K562 (cell line): Measurements from ENCODE around the gene ADPRHL1. TPM values are rescaled to one million over a fixed set of nuclear protein-coding genes. Genes with fewer than 3 reads are reported as not detected.
A peak's percentile ranks its signal among the peaks of the same experiment; 100 is the strongest.

Source experiments
- ADNP ChIP-seq: fragments of 200-800 bp; sonication (Bioruptor generic); IDR thresholded peaks from 2 replicates; pipeline ENCODE4 v1.6.1; 2016; ENCODE audit warnings: missing genetic modification characterization, missing compliant biosample characterization
- CHCHD3 ChIP-seq: fragments of 250-450 bp; sonication (Bioruptor Pico); IDR thresholded peaks from 2 replicates; pipeline ENCODE4 v2.1.2; 2022; ENCODE audit warnings: mild to moderate bottlenecking
- CSDE1 ChIP-seq, 2 experiments: fragments of 450-650 bp; IDR thresholded peaks; 2 replicates each; pipeline ENCODE4 v1.6.1; 2016; ENCODE audit warnings: mild to moderate bottlenecking in 1 of 2
- CTBP1 ChIP-seq: fragments of 450-650 bp; IDR thresholded peaks from 2 replicates; pipeline ENCODE4 v1.6.1; 2016; ENCODE audit warnings: borderline replicate concordance
- EP400 ChIP-seq: fragments of 450-650 bp; IDR thresholded peaks from 2 replicates; pipeline ENCODE4 v1.6.1; 2017; ENCODE audit warnings: antibody characterized with exemption, mild to moderate bottlenecking, moderate library complexity
- FOXK2 ChIP-seq, 2 experiments: fragments of 450-650 bp; IDR thresholded peaks in 1 of 2; conservative IDR thresholded peaks in 1 of 2; 2 replicates each; pipeline ENCODE4 v1.6.1; 2016; ENCODE audit warnings: low read depth in 2 of 2, mild to moderate bottlenecking in 1 of 2
- JUNB ChIP-seq: fragments of 450-650 bp; formaldehyde crosslinking; conservative IDR thresholded peaks from 2 replicates; pipeline ENCODE4 v1.4.0; 2020; ENCODE audit warnings: mild to moderate bottlenecking
- MECOM ChIP-seq: fragments of 250-450 bp; sonication (Bioruptor Pico); IDR thresholded peaks from 2 replicates; pipeline ENCODE4 v1.8.0; 2022; ENCODE audit warnings: inconsistent platforms
- MYC ChIP-seq, 2 experiments: fragments of 250-450 bp in 1 of 2; sonication (Bioruptor Pico) in 1 of 2; IDR thresholded peaks; 2 replicates each; pipeline versions ENCODE4 v1.5.1 to v1.6.1; 2012 to 2021; ENCODE audit warnings: low read depth in 2 of 2, borderline replicate concordance in 1 of 2, improper control_type of control experiment in 1 of 2, low read length in 1 of 2, mild to moderate bottlenecking in 1 of 2, moderate library complexity in 1 of 2
- SMAD1 ChIP-seq: fragments of 150-350 bp; IDR thresholded peaks from 2 replicates; pipeline ENCODE4 v1.6.1; 2014; ENCODE audit warnings: low read length, low read depth; ENCODE audit not compliant: partially characterized antibody
- WHSC1 ChIP-seq: IDR thresholded peaks from one replicate; pipeline ENCODE4 v1.6.1; 2012; ENCODE audit warnings: low read length, control low read depth, inconsistent platforms
- XRCC5 ChIP-seq: fragments of 200-400 bp; formaldehyde crosslinking; IDR thresholded peaks from 2 replicates; pipeline ENCODE4 v1.6.1; 2017; ENCODE audit warnings: low read depth, mild to moderate bottlenecking, low read length
- ZBTB17 ChIP-seq: fragments of 450-650 bp; formaldehyde crosslinking; IDR thresholded peaks from 2 replicates; pipeline ENCODE4 v1.4.0; 2020; ENCODE audit warnings: mild to moderate bottlenecking
- ZNF384 ChIP-seq: IDR thresholded peaks from 2 replicates; pipeline ENCODE4 v1.6.1; 2012; ENCODE audit warnings: low read depth, low read length, improper control_type of control experiment
- ZNF644 ChIP-seq: fragments of 200-800 bp; sonication (Bioruptor generic); IDR thresholded peaks from 2 replicates; pipeline ENCODE4 v1.6.1; 2016; ENCODE audit warnings: low read depth, missing genetic modification characterization, missing compliant biosample characterization
- ZNF764 ChIP-seq: fragments of 250-450 bp; sonication (Bioruptor Pico); IDR thresholded peaks from 2 replicates; pipeline ENCODE4 v1.4.0; 2020; ENCODE audit warnings: low read depth, mild to moderate bottlenecking, moderate library complexity
- polyA plus RNA-seq, 8 experiments: library from polyadenylated mRNA; depleted of rRNA in 4 of 8; stranded (reverse) in 5 of 8; unstranded in 3 of 8; fragments of >200 nt; fragmentation: Nextera tagmentation in 2 of 8; fragmentation: Illumina TruSeq in 1 of 8; extraction: Ambion mirVana in 2 of 8; extraction: Trizol in 1 of 8; gene quantifications; 2 replicates each; pipeline versions ENCODE4 v1.2.1 to v1.2.3, GENCODE V29; 2011 to 2014; ENCODE audit warnings: inconsistent platforms in 1 of 8, missing spikeins in 1 of 8
- total RNA-seq, 7 experiments: library from RNA; depleted of rRNA in 6 of 7; stranded (reverse); fragments of >200 nt in 6 of 7; fragmentation: Illumina TruSeq in 2 of 7; extraction: Trizol in 2 of 7; gene quantifications; 2 replicates each; pipeline versions ENCODE4 v1.2.1 to v1.2.3, GENCODE V29; 2011 to 2021; ENCODE audit warnings: low replicate concordance in 1 of 7
- TF ChIP-seq, protein P1 (sequence below): fragments of 450-650 bp; IDR thresholded peaks from 2 replicates; pipeline ENCODE4 v1.6.1; 2016
- TF ChIP-seq, protein P2 (sequence below): fragments of 250-450 bp; sonication (Bioruptor Pico); IDR thresholded peaks from 2 replicates; pipeline ENCODE4 v1.8.0; 2021; ENCODE audit warnings: moderate library complexity, mild to moderate bottlenecking, inconsistent platforms
- TF ChIP-seq, protein P3 (sequence below): fragments of 250-450 bp; sonication (Bioruptor Pico); IDR thresholded peaks from 2 replicates; pipeline ENCODE4 v1.8.0; 2022; ENCODE audit warnings: moderate library complexity, mild to moderate bottlenecking, inconsistent platforms
- TF ChIP-seq, protein P4 (sequence below), 2 experiments: fragments of 250-450 bp in 1 of 2; fragments of 450-650 bp in 1 of 2; sonication (Bioruptor Pico) in 1 of 2; IDR thresholded peaks; 2 replicates each; pipeline versions ENCODE4 v1.6.1 to v1.8.0; 2016 to 2021; ENCODE audit warnings: mild to moderate bottlenecking in 2 of 2, moderate library complexity in 2 of 2, missing compliant biosample characterization in 1 of 2, missing genetic modification characterization in 1 of 2
- TF ChIP-seq, protein P5 (sequence below): fragments of 250-450 bp; sonication (Bioruptor Pico); IDR thresholded peaks from 2 replicates; pipeline ENCODE4 v1.4.0; 2020
- TF ChIP-seq, protein P6 (sequence below), 2 experiments: fragments of 450-650 bp in 1 of 2; sonication (generic) in 1 of 2; formaldehyde crosslinking in 1 of 2; IDR thresholded peaks in 1 of 2; conservative IDR thresholded peaks in 1 of 2; 2 replicates each; pipeline versions ENCODE4 v1.6.1 to v1.8.1; 2016 to 2023; ENCODE audit warnings: mild to moderate bottlenecking in 2 of 2, moderate library complexity in 2 of 2, inconsistent platforms in 1 of 2, missing genetic modification reagents in 1 of 2

The ADPRHL1 gene
- total and polyA plus RNA-seq, 9 of the 15 experiments (the other 6 are each of a cell fraction or from before 2014, with no cell fraction given), result 0.06 to 0.76 (median 0.37) TPM; not detected in 1

DNA sequence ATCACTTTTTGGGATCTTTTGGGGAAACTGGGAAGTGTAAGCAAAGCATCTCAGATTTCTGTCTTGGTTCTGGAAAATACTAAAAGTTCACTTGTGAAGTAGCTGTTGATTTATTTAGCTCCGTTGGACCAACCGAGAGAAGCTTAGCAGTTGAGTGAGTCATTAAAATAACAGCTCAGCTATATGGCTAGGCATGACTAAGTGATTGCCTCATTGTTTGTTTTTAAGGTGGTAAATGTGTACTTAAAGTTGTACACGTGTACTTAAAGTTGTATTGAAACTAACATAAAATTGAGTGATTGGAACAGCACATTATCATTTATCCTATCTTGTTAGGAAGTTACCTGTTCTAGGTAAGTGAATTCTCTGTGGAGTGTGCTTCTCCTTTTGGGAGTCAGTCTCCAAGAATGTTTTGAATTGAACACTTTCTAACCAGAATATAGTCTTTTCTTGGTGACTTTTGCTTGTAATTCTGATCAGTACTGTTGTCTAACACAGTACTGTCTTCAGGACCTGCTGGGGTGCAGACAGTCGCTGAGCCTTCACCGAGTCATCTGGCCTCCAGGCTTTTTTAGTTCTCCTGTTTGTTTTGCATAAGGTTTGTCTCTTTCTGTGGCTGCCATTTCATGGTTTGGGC is 40.1 kb upstream of the ADPRHL1 start (continued):
- TF ChIP-seq WHSC1, result no peak
- TF ChIP-seq, protein P1, sequence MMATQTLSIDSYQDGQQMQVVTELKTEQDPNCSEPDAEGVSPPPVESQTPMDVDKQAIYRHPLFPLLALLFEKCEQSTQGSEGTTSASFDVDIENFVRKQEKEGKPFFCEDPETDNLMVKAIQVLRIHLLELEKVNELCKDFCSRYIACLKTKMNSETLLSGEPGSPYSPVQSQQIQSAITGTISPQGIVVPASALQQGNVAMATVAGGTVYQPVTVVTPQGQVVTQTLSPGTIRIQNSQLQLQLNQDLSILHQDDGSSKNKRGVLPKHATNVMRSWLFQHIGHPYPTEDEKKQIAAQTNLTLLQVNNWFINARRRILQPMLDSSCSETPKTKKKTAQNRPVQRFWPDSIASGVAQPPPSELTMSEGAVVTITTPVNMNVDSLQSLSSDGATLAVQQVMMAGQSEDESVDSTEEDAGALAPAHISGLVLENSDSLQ, result peak; percentile 71
- no peak for TF ChIP-seq SMAD1
- no peak for TF ChIP-seq ZNF644 (tag)
- TF ChIP-seq ADNP (tag), result no peak
- TF ChIP-seq JUNB, result 0 out of 2 replicates have a peak, but pooled peaks have one; percentile 19
- TF ChIP-seq ZNF764 (CRISPR knock-in tag), result no peak
- TF ChIP-seq, protein P2, sequence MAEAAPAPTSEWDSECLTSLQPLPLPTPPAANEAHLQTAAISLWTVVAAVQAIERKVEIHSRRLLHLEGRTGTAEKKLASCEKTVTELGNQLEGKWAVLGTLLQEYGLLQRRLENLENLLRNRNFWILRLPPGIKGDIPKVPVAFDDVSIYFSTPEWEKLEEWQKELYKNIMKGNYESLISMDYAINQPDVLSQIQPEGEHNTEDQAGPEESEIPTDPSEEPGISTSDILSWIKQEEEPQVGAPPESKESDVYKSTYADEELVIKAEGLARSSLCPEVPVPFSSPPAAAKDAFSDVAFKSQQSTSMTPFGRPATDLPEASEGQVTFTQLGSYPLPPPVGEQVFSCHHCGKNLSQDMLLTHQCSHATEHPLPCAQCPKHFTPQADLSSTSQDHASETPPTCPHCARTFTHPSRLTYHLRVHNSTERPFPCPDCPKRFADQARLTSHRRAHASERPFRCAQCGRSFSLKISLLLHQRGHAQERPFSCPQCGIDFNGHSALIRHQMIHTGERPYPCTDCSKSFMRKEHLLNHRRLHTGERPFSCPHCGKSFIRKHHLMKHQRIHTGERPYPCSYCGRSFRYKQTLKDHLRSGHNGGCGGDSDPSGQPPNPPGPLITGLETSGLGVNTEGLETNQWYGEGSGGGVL (CRISPR knock-in tag), result no peak
- TF ChIP-seq, protein P3, sequence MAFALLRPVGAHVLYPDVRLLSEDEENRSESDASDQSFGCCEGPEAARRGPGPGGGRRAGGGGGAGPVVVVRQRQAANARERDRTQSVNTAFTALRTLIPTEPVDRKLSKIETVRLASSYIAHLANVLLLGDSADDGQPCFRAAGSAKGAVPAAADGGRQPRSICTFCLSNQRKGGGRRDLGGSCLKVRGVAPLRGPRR, result no peak
- TF ChIP-seq CSDE1 (IDR thresholded peaks at IDR 0.05), result no peak
- TF ChIP-seq, protein P4, sequence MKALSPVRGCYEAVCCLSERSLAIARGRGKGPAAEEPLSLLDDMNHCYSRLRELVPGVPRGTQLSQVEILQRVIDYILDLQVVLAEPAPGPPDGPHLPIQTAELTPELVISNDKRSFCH (CRISPR knock-in tag; IDR thresholded peaks at IDR 0.05), result no peak
- TF ChIP-seq, protein P4 (tag; IDR thresholded peaks at IDR 0.05), result no peak
- no peak for TF ChIP-seq CHCHD3 (CRISPR knock-in tag)
- no peak for TF ChIP-seq CTBP1
- TF ChIP-seq EP400, result peak; percentile 82
- TF ChIP-seq FOXK2 (conservative IDR thresholded peaks at IDR 0.05 in 1 of 2, IDR thresholded peaks at IDR 0.05 in 1 of 2; ENCODE audit: low read depth in 2 of 2), result peak; percentile 61 to 77
- TF ChIP-seq, protein P5, sequence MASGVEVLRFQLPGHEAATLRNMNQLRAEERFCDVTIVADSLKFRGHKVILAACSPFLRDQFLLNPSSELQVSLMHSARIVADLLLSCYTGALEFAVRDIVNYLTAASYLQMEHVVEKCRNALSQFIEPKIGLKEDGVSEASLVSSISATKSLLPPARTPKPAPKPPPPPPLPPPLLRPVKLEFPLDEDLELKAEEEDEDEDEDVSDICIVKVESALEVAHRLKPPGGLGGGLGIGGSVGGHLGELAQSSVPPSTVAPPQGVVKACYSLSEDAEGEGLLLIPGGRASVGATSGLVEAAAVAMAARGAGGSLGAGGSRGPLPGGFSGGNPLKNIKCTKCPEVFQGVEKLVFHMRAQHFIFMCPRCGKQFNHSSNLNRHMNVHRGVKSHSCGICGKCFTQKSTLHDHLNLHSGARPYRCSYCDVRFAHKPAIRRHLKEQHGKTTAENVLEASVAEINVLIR (CRISPR knock-in tag), result no peak
- peak; percentile 53 for TF ChIP-seq MYC (IDR thresholded peaks at IDR 0.05; ENCODE audit: low read depth, low read length)
- no peak for TF ChIP-seq MYC (CRISPR knock-in tag; IDR thresholded peaks at IDR 0.05; ENCODE audit: borderline replicate concordance, low read depth)
- no peak for TF ChIP-seq MECOM (CRISPR knock-in tag)
- TF ChIP-seq ZNF384, result no peak
- TF ChIP-seq, protein P6, sequence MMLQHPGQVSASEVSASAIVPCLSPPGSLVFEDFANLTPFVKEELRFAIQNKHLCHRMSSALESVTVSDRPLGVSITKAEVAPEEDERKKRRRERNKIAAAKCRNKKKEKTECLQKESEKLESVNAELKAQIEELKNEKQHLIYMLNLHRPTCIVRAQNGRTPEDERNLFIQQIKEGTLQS (IDR thresholded peaks at IDR 0.05), result peak; percentile 98
- TF ChIP-seq, protein P6 (CRISPR knock-in tag; conservative IDR thresholded peaks at IDR 0.05), result no peak
- no peak for TF ChIP-seq XRCC5
- peak; percentile 86 for TF ChIP-seq ZBTB17 (CRISPR knock-in tag)
